D341Med (cell line): Measurements from ENCODE around the gene TRNAU1AP.
A peak's percentile ranks its signal among the peaks of the same experiment; 100 is the strongest.
"Not testable (repeated sequence)": the region's sequence is repeated elsewhere in the genome, so short reads cannot be mapped to it uniquely, and the experiment has no call there.

ENCODE experiments used
- DNase-seq: peaks from one replicate; pipeline ENCODE4 v3.0.0; 2012; ENCODE audit warnings: low spot score

Gene TRNAU1AP

DNA sequence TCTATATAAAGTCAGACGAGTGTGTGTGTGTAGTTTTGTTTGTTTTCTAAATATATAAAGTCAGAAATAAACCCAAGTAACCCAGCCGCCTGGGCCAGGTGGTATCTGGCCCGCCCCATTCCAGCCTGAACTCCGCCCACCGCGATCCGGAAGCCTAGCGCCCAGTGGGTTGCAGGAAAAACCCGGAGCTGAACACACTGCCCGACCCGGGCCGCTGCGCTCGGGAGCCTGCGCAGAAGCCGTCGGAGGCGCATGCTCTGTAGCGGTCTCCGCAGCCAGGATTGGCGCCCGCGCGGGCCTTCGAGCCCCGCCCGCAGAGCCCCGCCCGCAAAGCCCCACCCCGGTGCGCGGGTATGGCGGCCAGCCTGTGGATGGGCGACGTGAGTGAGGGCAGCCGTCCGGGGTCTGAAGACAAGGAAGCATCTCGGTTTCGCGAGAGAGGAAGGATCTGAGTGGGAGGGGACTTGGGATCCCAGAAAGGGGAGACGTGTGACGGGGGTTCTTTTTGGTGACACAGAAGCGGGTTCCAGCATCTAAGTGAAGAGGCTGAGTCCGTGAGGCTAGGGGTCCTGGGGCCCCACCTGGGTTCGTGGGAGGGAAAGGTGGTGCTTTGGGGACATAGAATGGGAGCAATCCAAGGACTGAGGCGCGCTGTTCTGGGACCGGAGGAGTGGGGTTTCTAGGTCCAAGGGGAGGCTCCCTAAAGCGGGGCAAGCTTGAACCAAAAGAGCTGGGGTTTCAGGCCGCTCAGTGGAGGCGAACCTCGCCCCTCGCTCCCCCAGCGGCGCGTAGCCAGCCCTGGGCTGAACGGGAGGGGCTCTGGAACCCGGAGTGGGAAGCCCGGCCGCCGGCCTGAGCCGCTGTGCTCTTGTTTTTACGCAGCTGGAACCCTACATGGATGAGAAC lies at the start of gene TRNAU1AP:
TSS of gene TRNAU1AP (plus strand) at position 328 of the 906 bp plus-strand sequence. CDS start at position 354, 26 bp downstream.
- peak; percentile 95 for DNase-seq

DNA sequence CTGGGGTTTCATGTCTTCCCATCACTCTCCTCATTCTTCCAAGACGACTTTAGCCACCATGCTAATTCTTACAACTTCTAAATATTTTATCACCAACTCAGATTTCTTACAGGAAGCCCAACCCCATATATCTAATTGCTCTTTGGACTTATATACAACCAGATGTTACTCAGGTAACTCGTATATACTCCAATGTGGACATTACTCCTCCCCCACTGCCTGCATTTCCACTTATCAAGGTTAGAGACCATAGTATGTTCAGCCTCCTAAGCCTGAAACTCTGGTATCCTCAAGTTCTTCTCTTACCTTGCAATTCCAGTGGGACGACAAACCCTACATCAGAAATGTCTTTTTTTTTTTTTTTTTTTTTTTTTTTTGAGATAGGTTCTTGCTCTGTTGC lies 49.8 kb upstream of the TRNAU1AP start:
- no peak for DNase-seq

DNA sequence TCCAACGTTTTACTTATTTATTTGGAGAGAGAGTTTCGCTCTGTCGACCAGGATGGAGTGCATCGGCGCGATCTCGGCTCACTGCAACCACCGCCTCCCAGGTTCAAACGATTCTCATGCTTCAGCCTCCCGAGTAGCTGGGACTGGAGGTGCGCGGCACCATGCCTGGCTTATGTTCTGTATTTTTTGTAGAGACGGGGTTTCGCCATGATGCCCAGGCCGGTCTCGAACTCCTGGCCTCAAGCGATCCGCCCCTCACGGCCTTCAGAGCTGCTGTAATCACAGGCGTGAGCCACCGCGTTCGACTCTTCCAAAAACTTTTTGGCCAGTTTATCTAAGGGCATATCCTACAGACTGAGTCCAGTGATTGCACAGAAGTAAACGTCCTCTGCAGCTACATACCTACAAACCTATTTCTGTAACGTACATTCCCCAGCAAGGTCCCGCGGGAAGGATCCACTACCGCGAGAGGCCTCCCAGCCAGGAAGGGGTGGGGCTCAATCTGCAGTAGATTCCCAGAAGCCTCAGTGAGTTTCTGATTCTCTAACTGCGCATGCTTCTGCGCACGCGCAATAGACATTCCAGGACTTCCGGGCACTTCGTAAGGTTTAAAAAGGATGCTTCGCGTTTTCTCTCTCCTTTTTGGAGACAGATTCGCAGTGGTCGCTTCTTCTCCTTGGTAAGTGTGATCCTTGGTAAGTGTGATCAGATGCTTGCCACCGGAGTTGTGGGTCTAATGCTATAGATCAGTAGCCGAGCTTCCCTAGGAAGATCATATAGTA lies 47.3 kb upstream of the TRNAU1AP start, which contains the start of gene RCC1:
TSS of gene RCC1 (plus strand) at position 638 of the 782 bp plus-strand sequence. CDS start 23,824 bp downstream, outside the sequence.
- DNase-seq: peak; percentile 92

DNA sequence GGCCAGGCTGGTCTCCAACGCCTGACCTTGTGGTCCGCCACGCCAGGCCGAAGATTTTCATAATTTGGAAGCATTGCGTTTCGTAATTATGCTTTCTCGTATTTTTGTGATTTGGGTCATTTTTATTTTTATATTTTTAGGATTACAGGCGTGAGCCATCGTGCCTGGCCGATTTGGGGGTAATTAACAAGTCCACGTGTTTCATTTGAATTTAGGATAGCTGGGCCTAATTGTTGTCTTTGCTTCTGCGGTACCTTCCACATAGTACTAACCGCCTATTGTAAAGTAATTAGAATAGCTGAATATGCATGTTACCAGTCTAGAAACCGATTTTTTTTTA lies 46.0 kb upstream of the TRNAU1AP start:
- no peak for DNase-seq

DNA sequence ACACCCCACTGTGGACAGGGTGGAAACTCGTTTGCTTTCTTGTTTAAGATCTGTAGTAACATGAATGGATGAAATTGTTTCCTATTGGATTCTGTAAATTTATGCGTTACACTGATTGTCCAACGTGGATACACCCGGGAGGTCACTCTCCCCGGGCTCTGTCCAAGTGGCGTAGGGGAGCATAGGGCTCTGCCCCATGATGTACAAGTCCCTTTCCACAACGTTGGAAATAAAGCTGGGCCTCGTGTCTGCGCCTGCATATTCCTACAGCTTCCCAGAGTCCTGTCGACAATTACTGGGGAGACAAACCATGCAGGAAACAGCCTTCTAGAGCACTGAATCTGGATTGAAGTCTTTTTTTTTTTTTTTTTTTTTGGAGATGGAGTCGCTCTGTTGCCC lies 45.6 kb upstream of the TRNAU1AP start:
- no peak for DNase-seq

DNA sequence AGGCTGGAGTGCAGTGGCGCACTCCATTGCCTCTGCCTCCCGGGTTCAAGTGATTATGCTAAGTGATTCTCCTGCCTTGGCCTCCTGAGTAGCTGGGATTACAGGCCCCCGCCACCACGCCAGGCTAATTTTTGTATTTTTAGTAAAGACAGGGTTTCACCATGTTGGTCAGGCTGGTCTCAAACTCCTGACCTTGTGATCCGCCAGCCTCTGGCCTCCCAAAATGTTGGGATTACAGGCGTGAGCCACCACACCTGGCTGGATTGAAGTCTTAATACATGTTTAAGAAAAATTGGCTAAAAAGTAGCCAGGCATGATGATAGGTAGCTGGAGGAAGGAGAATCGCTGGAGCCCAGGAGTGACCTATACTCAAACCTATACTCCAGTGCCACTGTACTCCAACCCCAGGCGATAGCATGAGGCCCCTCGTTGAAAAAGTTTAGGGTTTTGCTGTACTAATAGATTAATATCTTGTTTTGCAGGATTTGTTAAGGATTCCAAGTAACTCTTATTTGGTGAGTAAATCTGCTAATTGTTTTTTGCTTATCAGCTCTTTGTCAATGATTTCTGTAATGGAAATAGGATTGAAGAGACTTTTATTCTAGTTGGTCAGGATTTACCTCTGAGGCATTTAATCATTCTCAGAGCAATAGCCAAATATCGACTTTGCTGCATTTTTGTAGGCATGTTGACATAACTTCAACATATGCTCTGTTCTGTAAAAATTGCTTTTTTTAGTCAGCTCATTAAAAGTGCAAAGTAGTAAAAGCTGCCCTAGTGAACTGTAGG lies 45.0 kb upstream of the TRNAU1AP start:
- DNase-seq: no peak

DNA sequence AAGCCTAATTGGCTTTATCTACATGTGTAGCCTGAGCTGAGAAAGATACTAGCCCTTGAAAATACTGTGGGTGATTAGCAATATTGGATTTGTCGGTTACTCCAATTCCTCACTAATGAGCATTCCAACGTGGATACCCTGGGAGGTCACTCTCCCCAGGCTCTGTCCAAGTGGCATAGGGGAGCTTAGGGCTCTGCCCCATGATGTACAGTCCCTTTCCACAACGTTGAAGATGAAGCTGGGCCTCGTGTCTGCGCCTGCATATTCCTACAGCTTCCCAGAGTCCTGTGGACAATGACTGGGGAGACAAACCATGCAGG lies 44.5 kb upstream of the TRNAU1AP start:
- DNase-seq: no peak

DNA sequence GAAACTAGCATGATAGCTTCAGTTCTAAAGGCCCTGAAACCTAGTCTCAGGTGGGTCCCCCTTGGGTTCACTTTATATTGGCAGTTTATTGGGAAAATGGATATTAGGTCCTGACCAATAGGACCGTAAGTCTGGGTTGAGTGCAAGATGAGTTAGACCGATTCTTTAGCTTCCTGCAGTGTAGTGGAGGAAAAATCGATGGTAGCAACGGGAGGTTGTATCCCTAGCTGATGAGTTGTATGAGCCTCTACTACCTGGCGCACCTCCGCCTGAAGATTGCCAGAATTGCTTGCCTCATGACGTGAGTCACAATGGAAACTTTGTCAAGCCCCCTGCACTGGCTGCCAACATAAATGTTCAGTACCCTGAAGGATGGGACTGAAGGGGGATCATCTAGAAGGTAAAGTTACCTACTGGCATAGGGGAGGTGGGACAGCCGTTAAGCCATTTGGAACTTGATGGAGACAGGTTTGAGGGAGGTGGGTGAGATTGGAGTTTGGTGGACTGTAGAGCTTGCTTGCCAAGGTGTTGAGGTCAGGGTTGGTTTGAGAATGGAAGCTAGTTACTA lies 43.1 kb upstream of the TRNAU1AP start:
- no peak for DNase-seq

DNA sequence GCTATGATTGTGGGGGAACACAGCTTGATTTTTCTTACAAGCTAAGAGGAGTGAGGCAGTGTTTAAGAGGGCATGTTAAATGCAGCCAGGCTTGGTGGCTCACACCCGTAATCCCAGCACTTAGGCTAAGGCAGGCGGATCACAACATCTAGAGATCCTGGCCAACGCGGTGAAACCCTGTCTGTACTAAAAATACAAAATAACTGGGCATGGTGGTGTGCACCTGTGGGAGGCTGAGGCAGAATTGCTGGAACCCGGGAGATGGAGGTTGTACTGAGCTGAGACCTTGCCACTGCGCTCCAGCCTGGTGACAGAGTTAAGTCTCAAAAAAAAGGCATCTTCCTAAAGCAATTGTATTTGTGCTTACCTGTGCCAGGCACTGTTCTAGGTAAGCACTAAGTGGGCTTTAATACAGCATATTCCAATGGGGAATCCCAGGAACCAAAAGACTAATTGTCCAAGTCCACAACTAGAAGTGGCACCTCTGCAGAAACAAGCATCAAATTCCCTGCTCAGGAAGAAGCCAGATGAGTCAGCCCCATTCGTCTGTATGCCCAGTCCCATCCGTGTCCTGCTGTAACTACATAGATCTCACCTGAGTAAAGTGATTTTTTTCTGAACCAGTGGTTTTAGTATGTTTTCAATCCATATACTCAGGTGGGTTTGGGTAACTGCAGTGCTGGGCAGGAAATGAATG lies 42.5 kb upstream of the TRNAU1AP start:
- DNase-seq: no peak

DNA sequence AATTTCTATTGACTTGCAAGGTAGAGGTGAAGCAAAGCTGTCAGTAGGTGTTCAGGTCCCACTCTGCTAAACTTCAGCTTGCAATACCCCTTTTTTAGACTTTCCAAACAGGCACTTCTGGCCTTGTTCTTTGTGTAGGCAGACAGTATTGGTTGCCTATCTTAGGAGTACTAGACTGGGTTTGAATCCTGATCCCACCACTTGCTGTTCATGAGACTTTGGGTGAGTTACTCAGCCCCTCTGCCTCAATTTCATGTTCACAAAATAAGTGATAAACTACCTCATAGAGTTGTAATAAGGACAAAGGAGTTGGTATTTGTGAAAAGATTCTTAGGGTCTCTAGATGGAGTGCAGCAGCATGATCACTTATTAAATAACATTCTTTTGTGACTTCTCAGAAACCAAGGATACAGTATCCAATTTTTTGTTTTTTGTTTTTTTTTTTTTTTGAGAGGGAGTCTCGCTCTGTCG lies 41.9 kb upstream of the TRNAU1AP start:
- no peak for DNase-seq

DNA sequence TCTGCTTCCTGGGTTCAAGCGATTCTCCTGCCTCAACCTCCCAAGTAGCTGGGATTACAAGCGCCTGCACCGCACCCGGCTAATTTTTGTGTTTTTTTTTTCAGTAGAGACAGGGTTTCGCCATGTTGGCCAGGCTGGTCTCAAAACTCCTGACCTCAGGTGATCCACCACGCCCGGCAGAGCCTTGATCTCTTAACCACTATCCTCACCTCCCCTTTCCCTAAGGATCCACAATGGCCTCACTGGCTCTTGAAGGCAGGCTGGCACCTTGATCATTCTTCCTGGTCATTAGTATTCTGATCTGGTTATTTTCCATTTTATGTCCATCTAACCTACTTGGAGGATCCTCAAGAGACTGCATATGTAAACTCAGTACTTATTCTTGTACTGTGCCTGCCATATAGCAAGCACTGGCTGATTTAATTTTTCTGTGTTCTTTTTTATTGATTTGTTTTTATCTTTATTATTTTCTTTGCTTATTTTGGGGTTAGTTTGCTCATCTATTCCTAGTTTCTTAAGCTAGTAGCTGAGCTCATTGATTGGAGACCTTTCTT lies 40.8 kb upstream of the TRNAU1AP start:
- no peak for DNase-seq

DNA sequence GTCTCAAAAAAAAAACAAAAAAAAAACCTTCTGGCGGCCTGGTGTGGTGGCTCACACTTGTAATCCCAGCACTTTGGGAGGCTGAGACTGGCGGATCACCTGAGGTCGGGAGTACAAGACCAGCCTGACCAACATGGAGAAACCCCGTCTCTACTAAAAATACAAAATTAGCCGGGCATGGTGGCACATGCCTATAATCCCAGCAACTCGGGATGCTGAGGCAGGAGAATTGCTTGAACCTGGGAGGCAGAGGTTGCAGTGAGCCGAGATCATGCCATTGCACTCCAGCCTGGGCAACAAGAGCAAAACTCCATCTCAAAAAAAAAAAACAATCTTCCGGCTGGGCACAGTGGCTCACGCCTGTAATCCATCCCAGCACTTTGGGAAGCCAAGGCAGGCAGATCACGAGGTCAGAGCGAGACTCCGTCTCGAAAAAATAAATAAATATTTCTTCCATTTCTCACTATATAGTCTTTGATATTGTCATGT lies 38.4 kb upstream of the TRNAU1AP start:
- DNase-seq: not testable (repeated sequence)

DNA sequence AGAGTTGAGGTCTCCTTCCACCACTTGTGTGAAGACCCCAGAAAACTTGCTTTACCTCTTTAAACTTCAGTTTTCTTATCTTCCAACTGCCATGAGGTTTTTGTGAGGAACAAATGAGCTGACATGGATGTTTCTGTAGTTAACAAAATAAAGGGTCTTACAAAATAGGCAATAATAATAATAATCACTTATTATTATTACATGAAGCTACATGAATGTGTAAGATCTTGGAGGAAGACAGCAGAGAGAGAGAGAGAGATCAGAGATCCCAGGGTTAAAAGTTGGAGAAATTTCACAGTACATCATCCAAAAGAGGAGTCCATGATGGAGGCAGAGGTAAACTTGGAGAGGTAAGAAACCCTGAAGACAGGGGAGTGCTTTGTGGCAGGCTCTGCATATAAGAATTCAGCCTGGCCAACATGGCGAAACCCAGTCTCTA lies 36.3 kb upstream of the TRNAU1AP start:
- no peak for DNase-seq

DNA sequence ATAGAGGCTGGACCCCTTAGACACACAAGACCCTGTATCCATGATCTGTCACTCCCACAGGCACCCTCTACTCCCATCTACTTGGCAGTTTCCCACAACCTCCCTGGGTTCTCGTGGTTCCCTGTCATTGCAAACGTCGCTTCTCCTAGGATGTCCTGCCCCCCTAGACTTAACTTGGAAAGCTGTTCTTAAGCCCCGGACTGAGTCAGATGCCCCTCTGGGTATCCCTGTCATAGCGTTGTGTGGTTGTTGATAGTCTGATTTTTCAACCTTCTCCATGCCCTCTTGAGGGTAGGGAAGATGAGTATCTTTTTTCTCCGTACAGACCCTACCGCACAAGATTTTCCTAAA lies 35.3 kb upstream of the TRNAU1AP start:
- DNase-seq: no peak

DNA sequence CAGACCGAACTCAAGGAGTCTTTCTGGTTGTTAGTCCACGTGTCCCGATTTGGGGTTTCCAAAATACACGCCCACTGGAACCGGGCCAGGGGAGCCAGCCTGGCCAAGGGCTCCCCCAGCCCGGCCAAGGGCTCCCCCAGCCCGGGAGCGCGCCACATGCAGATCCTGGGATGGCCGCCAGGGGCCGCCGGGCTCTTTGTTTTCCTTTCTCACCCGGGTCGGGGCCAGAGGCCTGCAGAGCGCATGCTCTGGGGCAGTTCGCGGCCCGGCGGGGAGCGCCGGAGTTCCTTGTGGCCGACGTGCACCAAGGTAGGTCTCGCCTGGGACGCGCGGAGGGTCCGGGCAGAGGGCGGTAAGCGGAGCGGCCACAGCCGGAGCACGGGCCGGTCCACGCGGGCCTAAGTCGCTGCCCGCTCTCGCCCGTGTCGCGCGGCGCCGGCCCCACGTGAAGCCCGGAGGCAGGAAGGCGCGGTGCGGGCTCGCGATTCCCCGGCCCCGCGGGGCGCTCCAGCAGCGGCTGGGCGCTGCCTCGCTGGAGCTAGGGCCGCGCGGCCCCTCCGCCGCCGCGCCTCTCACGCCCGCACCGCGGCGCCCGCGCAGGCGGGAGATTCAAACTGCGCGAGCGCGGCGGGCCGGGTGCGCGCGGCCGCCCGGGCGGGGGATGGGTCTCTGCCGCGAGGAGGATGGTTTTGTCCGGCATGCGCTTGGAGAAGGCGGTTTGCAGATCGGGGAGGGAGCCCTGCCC lies 34.7 kb upstream of the TRNAU1AP start:
- peak; percentile 91 for DNase-seq

DNA sequence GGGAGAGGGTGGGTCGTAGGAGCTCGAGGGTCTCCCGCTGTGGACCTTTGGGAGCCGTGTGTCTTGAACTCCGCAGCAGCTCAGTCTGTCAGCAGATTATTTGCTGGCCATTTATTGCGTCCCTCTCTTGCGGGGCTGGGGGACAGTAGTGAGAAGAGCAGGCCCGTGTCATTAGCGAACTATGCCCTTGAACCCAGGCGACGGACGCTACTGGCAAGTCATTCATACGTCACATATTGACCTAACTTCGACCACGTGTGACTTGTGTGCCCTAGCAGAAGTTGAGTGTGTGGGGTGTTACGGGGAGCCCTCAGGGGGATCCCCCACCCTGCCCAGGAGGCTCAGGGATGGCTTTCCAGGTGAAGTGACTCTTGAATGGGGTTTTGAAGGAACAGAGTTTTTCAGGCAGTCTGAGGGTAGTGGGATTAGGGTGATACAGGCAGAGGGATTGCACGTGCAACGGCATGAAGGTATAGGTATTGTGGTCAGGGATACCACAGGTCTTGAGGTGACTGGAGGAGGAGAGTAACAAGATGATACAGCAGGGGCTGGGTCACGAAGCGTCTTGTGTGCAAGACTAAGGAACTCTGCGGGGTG lies 34.0 kb upstream of the TRNAU1AP start:
- no peak for DNase-seq

DNA sequence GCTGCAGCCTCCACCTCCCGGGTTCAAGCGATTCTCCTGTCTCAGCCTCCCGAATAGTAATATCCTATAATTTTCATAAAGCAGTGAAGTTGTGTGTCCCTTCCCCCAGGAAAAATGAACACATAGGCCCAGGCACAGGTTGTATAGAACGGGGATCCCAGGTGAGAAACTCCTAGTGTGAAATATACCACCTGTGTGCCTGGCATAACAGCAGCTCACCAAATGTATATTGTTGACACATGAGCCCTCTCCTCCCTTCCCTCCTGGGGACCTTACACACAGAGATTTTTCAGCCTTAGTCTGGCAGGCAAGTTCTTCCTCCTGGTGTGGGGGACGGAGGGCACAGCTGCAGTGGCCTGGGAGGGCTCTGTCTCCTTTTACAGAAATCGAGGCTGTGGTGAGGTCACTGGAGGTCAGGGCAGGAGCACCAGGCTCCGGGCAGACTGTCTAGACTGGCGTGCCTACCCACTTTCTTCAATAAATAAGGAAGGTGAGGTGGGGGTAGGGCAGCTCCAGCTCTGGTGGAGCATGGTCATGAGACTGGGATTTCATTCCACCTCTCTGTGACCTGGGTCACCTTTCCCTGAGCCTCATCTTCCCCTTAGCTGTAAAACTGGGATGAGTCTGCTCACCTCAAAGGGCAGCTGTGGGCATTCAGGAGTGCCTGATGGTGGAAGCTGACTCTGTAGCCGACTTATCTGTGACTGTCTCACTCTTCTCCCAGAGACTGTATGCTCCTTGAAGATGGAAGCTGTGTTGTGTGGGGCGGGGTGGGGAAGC lies 32.7 kb upstream of the TRNAU1AP start:
- DNase-seq: no peak

DNA sequence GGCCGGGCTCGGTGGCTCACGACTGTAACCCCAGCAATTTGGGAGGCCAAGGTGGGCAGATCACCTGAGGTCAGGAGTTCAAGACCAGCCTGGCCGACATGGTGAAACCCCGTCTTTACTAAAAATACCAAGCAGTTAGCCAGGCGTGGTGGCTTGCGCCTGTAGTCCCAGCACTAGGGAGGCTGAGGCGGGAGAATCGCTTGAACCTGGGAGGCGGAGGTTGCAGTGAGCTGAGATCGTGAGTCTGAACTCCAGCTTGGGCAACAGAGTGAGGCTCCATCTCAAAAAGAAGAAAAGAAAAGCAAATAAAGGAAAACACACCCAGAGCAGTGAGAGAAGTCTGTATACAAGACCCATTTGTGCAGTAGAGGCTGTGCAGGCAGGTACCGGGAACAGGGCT lies 32.1 kb upstream of the TRNAU1AP start:
- DNase-seq: not testable (repeated sequence)
